ENCODE measurements around the gene FREY1.

Gene FREY1, protein sequence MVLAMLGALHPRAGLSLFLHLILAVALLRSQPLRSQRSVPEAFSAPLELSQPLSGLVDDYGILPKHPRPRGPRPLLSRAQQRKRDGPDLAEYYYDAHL

DNA sequence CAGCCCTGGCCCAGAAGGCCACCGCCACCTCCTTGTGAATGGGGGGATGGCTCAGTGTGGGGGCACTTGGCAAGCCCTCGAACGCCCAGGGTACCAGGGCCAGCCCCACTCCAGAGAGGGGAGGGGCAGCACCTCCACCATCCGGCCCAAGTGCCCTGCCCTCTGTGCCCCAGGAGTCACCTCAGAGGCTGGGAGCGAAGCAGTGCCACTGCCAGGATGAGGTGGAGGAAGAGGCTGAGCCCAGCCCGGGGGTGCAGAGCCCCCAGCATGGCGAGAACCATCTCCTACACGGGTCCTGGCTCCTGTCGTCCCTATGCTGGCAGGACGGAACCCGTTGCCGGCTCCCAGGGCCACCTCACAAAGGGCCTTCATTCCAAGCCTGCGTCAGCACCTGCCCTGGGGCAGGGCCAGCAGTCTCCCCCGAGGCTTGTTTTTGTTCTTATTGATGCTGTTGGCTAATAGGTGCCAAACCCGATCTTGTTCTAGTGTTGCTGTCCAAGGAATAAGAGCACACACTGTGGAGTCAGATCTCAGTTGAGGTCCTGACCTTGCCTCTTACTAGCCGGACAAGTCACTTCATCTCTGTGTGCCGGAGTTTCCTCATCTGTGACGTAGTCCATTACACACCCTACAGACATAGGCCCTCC is at the start of gene FREY1:
FREY1 (minus strand) TSS at position 307 of the 647 bp plus-strand sequence; CDS start at position 281, 26 bp downstream.
- no peak for DNase-seq

DNA sequence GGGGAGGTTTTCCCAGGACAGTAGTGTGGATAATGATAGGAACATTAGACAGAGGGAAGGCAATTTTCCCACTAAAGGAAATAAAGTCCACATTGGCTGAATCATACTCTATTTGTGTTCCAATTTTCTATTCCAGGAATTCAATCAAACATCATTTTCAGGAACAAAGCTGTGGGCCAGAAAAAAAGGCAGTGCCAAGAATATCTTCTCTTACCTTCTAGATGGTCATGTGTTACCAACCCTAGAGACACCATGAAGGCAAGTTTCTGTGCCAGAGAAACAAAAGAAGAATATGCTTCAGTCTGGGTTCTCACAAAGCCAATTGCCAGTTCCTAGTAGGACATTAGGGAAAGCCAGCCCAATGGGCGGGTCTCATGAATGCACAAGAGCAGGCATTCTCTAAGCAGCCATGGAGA is 42.9 kb upstream of the FREY1 start:
- DNase-seq: no peak

DNA sequence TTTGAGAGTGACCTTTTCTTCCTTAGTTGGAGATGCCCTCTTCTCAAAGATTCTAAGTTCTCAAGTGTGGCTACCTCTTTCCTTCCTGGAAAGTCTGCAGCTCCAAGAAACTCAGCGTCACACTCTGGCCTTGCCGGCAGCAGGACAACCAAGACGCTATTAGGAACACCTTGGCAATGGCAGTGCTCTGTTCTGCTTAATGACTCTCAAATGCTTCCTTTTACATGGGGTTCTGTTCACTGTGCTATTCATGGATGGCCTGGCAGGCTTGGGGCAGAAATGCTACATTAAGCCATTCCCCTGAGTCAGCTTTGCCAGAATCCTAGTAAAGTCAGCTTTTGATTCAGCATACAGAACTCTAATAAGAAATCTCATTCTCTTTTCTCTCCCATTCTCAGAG is 41.3 kb upstream of the FREY1 start:
- no peak for DNase-seq

DNA sequence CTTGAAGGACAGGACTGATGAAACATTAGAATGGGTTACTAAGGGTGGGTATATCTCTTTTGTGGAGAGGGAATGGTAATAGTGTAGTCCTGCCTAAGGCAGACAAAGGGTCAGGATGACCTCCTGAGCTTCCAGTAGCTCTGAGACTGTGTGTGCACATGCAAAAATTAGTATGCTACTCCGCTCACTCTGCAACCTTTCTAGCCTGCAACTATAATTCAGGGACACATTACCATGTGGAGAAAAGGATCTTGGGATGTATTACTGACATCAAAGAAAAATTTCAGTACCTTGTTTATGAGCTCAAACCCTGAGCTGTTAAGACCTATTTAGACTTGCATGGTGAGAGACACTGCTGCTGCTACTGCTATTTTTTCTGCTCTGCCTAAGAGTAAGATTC is 40.8 kb upstream of the FREY1 start:
- DNase-seq: no peak

DNA sequence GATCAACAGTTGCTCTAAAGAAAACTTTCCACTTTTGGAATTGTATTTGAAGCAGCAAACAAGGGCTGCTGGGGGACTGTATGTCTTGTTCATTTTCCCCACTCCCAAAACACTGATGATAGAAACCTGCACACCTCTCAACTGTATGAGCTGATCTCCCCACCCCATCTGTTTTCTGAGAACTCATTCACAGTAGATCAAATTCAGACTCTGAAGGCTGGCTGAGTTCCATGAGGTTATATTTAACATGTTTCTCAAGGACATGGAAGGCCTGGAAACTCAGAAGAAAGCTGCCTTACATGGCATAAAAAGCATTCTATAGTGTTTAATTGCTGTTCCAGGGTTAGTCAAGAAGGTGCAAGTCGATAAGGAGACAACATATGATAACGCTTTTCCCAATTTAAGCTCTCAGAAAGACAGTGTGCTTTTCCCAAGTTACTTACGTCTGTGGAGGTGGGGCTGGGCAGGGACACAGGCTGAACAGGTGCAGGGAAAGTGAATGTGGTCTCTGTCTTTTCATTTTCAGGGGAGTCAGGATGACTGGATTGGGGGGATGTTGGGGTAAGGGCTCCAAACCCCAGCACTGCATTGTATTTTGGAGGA is 38.4 kb upstream of the FREY1 start:
- no peak for DNase-seq

DNA sequence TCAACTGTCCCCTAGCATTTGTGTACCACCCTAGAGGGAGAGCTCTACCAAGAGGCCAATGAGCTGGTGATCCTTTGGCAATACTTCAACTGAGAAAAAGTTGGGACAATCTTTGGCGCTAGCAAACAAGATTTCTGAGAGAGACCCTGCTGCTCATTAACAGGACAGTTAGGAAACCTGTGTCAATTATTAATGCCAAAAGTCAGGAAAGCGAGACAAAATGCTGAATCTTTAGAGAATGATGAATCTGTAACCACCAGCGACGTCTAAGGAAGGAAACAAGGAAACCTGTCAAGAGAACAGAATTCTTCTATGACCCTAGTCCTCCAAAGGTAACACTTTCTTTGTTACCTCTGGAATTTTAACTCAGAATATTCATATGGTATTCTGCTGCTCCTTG is 35.3 kb upstream of the FREY1 start:
- DNase-seq: no peak

DNA sequence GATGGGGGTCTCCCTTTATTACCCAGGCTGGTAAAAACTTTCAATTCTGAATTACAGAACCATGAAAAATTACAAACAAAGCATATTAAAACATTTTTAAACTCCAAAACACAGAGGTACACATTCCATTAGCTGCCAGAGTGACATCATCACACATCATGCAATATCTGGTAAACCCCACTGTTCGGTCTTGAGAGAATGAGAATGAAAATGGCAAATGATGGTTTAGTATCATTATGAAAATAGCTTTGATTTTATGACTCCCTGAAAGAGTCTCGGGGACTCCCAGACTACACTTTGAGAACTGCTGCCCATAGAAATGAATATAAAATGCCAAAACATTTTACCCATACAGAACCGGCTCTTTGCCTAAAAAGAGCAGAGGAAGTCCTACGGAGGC is 34.2 kb upstream of the FREY1 start:
- DNase-seq: no peak

DNA sequence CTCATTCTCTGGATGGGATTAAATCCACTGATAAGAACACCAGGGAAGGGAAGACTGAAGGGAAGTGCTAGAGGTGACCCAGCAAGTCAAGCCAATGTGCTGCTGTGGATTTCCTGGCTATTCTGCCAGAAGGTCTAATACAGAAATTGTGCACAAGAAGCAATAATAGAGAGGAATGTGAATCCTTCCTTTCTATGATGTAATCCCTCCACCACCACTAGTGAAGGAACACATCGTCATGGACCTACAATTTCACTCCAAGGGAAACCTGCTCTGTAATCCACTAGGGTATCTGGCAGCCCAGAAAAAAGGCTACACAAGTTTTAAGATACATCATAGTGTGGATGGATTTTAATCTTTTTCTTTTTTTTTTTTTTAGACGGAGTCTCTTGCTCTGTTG is 32.8 kb upstream of the FREY1 start:
- no peak for DNase-seq

DNA sequence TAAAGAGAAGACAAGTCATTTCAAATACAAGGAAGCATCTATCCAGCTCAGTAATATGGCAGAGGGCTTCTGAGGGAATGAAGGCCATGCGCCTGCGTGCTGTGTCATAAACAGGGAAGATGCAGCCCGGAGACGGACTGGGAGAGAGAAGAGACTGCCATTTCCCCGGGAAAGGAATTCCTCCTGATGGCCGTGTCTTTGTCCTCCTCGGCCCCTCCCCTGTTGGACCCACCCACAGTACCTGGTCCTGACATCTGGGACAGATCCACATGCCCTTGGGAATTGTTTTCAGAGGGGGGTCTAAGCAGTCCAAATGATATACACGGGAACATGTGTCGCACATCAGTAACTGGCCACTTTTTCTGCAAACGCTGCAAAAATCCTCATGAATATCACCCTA is 30.8 kb upstream of the FREY1 start:
- no peak for DNase-seq

DNA sequence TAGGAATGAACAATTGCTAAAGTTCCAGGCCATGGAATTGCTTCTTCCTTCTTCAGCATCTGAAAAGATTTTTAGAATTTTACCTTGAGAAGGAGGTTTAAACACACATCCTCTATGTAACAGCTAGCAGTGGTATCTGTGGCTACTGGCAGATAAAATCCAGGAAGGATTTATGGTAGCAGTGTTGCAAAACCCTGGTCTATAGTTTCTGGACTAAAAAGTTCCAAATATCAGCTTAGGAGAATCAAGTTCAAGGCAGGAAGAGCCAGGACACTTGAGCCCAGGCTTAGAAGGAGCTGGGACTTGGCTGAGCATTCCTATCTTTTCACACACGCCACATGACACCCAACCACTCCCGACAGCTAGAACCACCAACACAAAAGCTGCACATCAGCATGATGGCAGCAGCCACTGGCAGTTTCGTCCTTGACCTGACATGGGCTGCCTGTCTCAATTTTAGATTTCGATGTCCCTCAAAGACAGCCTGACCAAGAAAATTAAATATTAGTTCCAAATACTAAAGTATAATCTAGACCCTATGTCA is 29.5 kb upstream of the FREY1 start:
- no peak for DNase-seq

DNA sequence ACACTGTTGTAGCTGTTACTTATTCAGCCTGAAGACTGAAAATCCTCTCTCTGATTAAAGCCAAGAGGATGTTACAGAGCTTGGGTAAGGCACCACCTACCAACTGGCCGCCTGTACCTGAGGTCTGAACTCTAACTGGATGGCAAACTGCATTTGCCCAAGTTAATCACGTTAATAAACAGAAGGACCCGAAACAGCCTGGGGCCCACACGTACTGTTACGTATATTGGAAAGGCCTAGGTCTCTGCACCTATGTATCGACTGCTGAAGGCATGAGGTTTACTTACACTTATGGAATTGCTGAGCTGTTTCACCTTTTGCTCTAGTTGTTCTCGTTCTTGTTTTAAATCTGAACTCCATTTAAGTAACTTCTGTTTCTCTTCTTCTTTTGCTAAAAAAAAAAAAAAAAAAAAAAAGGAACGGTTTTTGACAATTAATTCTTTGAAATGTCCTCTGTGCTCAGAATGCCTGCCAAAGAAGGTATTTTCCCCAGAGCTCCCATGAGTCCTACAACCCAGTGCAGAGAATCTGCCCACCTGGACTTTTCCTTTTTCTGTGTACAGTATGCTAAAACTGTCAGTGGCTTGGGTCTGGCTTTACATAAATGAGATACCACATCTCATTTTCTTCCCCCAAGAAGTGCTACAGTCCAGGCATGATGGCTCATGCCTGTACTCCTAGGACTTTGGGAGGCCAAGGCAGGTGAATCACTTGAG is 28.4 kb upstream of the FREY1 start:
- DNase-seq: no peak

DNA sequence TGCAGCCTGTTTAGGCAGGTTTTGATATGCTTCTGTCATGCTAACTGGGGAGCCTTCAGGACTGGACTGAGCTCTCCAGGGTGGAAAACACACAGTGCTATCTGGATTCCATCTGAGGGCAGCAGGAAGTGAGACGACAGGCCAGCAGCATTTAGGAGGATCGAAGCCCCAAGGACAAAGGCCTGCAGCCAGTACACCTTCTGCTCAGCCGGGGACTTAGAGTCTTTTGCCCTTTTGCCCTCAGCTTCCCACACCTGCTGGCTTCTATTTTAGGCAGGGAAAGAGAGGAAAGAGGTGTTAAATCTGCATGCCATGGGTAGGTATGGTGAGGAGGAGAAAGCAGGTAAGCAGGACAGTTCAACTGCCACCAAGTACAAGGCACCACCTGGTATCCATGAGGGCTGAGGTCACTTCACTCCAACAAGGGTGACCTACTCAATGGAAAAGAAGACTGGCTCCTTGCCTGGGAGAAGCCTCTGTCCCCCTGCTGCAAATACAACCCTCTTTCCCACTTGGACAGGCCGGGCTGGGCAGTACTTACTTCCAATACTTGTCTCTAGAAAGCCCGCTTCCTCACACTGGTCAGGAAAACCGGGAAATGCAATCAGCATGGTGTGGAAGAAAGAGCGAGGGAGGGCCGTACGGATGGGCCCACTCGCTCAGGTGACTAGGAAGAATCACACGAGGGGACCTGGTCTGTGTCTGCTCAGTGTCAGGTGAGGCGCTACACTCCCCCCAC is 27.7 kb upstream of the FREY1 start:
- no peak for DNase-seq

DNA sequence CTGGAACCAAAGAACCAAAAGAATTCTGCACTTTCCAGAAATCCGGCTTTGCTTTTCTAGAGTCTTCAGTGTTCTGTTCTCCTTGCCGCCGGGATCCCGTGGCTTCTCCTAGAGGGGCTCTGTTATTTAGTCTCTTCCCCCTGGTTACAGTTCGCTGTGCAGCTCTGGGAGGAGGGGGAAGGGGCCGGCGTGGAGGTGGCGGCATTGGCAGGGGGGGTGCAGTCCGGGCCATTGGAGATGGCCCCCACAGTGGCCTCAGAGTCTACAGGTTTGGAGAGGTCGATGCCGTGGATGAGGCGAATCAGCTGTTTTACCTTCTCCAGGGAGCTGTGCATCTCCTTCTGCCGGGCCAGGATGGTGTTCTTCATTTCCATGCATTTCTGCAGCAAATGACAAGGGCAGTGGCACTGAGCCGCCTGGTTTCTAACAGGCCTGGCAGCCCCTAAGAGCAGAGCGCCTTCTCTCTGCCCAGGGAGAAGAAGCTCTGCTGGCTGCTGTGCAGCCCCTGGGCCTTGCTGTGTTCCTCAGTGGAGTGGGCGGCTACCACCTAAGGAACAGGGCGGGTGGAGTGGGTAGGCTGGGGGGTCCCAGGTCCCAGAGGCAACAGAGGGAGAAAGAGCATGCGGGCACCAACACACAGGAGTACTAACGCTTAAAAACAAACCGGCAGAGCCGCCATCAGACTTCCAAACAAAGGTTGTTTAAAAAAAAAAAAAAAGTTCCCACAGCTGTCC is 26.9 kb upstream of the FREY1 start:
- no peak for DNase-seq

DNA sequence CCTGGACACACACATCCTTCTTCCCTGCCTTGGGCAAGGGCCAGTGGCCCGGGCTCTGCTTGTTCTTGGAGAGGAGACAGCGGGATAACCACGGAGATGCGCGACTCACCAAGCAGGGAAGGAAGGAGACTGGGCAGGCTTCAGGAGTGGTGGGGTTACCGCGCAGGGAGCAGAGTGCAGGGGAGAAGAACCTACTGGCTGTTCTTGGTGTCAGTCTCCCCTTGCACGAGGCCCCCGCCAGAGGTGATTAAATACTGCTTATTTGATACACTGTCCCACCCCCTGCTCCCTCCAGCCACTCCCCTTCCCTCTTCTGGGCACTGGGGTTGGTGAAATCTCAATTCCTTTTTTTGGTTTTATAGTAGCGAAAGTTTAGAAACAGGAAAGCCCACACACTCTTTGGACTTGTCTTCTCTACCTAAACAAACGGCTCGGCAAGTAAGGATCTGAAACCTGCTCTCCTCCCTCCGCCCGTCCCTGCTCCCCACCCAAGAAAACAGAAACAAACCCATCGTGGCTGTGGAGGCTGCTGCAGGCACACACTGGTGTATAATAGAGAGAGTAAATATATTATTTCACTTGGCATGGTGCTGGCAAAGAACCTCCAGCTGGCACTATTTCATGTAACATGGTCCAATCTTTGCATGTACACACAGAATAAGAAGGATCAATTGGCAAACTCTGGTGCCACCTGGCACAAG is 26.2 kb upstream of the FREY1 start:
- no peak for DNase-seq

DNA sequence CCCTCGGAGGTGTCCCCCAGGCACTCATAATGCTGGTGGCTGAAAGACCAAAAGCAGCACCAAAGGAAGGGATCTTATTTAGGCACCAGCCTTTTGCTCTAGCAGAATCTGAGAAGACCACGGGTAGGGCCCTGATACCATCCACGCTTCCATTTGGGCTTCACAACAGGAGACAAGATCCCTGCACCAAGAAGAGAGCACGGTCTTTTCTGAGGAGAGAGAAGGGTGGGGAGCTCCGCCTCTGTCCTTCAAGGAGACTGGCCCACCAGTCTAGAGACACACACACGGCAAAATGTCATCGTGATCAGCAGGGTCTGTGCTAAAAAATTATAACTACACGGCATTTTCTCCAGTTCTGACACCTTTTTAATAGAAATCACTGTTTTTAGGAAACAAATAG is 25.1 kb upstream of the FREY1 start:
- no peak for DNase-seq

DNA sequence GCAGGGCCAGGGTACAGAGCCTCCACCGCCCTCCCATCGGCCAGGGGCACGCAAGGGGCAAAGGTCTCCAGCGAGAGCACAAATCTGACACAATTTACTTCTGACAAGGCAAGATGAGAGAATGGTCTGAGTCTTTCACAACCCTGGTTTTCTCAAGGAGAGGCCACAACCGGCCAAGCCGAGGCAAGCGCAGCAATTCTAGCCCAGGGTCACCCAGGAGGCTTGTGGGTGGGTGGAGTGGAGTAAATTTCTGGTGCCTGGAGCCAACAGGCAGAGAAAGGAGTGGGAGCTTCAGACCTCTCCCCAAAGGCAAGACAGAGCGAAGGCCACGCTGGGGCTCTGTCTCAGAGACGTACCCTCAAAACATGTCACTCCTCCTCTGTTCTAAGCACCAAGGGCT is 24.7 kb upstream of the FREY1 start:
- DNase-seq: no peak

DNA sequence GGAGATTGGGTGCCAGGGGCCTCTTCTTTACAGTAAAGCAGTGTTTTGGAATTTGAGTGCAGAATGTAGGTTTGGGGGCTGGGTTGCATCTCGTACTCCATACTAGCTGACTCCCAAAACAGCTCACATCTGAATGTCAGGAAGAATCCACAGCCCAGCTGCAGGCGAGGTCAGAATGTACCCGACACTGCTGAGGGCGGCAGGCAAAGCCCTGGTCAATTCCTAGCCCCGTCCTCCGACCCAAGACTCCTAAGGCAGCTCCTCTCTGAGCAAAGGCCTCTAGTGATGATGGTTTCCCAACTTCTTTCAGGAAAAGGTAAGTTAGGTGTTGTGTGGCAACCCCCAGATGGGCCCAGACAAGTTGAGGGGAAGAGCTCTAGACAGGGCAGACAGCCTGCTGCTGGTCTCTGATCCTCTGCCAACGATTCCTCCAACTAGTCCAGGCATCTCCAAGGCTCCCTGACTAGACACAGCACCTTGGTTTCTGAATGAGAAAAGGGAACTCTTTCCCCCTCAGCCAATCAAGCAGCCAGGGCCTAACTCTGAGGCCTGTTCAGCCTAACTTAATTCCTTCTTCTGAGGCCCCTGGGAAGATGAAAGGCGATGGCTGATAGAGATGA is 24.0 kb upstream of the FREY1 start:
- no peak for DNase-seq

DNA sequence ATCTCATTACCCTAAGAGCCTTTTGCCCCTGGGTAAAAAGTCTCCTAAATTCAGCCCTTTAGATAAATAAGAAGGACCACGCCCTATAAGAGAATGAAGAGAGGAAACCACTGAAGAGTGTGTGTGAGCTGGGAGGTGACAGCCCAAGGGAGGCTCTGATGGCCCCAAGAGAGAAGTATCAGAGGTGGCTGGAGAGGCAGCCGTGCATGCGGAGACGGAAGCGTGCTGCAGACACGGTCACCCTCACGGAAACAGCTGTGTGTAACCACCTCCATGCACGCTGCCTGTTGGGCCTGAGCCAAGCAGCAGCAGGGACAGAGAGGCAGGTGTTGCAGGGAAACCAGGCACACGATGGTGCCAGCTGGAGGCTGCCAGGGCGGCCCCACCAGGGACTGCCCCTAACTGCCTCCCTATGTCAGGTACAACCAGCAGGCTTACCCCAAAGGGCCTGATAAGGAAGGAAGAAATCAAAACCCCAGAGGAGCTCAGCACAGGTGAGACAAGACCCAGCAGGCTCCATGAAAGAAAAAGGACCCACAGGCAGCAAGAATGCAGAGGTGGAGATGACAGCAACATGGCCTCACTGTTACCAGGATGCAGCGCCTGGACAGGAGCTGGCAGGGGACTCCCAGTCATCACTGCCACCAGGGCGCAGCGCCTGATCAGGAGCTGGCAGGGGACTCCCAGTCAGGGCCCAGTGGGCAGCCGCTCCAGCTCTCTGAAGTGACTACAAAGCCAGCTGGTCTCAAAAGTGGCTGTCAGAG is 23.1 kb upstream of the FREY1 start:
- no peak for DNase-seq

DNA sequence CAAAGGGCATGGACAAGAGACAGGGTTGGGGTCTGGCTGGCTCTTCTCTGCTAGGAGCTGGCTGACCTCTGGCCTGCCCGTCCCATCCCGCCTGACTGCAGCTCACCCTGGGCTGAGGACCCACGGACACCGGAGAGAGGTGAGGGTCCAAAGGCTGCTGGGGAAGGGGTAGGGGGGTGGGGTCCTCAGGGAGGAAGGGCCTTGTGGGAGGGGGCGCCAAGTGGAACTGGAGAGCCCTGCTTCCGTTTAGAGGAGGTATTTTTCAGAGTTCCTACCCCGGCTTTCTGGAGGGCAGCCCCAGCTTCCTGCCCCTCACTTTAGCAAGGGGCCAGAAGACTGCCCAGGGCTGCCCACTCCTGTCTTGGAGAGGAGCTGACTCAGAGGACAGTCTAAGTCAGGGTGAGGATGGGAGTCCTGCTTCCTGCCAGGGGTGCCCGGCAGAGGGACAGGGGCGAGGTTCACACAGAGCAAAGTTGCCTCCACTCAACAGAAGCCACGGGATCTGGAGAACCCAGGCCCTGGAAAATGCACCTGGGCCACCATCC is 22.5 kb upstream of the FREY1 start:
- DNase-seq: no peak

DNA sequence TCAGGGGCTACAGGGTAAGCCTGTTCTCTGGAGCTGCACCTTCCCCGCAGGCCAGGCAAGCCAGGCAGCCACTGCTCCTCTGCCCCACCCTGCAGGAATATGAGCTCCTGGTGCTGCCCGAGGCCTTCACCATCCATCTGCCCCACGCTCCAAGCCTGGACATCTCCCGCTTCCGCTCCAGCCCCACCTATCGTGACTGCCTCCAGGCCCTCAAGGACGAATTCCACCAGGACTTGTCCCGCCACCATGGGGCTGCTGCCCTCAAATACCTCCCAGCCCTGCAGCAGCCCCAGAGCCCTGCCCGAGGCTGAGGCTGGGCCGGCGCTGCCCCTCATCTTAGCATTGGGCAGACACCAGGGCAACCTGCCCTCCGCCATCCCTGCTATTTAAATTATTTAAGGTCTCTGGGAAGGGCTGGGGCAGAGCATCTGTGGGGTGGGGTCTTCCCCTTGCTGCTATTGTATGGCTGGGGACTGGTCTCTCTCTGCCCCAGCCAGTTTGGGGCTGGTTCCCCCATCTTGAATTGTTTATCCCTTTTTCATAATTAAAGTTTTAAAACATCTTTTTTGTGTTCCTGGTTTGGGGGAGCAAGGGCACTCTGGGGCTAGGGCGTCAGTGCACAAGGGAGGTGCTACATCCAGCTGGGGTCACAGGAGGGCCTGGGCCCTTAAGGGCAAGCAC is 21.6 kb upstream of the FREY1 start:
- no peak for DNase-seq

Data from NK-92 treated with Interleukin-12 subunit alpha and Interleukin-12 subunit beta, amount 100 ng/mL, for 24 hours (cell line).